ENCODE data around the gene TSPEAR. TPM values are rescaled to one million over a fixed set of nuclear protein-coding genes. Genes with fewer than 3 reads are reported as not detected.

TSPEAR gene
- total RNA-seq, 4 donors from 2014 or later: not detected

DNA sequence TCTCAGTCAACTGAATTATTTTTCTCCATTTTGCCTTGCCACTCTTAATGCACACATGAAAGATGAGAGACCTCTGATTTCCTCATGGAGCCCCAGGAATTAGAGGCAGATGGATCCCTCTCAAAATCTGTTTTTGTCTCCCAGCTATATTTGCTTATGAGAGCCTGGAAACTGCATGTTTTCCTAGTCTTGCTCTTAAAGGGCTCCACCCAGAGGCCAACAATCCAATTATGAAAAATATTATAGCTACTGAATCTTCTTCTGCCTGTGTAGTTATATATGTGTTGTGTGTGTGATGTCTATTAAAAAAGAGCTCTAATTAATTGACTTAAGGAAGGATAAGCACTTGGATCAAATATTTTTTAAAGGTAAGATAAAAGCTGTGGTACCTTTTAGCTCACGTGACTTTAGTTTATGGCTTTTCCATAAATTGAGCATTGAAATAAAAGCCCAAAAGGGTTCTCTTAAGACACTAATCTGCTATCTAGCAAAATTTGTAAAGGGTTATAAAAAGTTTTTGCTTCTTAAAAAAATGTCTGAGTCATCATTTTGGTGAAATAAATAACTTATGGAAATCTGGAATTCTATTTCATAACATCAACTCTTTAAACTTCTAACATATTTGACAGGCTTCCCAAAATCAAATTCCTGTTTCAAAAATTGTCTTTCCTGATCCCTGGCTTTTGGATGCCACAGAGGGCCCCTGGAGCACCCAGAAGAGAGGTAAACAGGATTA, 31.2 kb upstream of the TSPEAR start:
- intact Hi-C loops (cut with DNase I; ENCODE audit: low total_unique reads): no loop called here
- in situ Hi-C loops (cut with MboI; ENCODE audit: low pct_ligation_motif_present in 1 of 4, low pct_unique_long_range_greater_than_20kb in 1 of 4, low sequenced_read_pairs in 3 of 4): no loop called here
- Histone ChIP-seq H3K27ac (no peak overlapping the region), H3K27me3 (no peaks in the 10 kb centered on the region), H3K4me3 (no peak overlapping the region), H3K4me1 (no peaks in the 10 kb centered on the region), H3K9me3 (peaks cover under 1 to 3% of the 10 kb centered on the region in 2 donors), H3K36me3 (no peaks in the 10 kb centered on the region)
- WGBS, 2 donors (ENCODE audit: low coverage in 1 of 2): 38 to 67% methylated on average over 1 of the region's 1 CpG
- no peak for DNase-seq
- TF ChIP-seq POLR2AphosphoS5 (IDR thresholded peaks at IDR 0.05): no peak
- TF ChIP-seq EP300 (IDR thresholded peaks at IDR 0.05; ENCODE audit: low read depth): no peak
- TF ChIP-seq, protein P1, sequence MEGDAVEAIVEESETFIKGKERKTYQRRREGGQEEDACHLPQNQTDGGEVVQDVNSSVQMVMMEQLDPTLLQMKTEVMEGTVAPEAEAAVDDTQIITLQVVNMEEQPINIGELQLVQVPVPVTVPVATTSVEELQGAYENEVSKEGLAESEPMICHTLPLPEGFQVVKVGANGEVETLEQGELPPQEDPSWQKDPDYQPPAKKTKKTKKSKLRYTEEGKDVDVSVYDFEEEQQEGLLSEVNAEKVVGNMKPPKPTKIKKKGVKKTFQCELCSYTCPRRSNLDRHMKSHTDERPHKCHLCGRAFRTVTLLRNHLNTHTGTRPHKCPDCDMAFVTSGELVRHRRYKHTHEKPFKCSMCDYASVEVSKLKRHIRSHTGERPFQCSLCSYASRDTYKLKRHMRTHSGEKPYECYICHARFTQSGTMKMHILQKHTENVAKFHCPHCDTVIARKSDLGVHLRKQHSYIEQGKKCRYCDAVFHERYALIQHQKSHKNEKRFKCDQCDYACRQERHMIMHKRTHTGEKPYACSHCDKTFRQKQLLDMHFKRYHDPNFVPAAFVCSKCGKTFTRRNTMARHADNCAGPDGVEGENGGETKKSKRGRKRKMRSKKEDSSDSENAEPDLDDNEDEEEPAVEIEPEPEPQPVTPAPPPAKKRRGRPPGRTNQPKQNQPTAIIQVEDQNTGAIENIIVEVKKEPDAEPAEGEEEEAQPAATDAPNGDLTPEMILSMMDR (IDR thresholded peaks at IDR 0.05): peak in 4 of 5 experiments; percentile 6 to 21 (median 17)
- TF ChIP-seq POLR2A (IDR thresholded peaks at IDR 0.05): no peak

DNA sequence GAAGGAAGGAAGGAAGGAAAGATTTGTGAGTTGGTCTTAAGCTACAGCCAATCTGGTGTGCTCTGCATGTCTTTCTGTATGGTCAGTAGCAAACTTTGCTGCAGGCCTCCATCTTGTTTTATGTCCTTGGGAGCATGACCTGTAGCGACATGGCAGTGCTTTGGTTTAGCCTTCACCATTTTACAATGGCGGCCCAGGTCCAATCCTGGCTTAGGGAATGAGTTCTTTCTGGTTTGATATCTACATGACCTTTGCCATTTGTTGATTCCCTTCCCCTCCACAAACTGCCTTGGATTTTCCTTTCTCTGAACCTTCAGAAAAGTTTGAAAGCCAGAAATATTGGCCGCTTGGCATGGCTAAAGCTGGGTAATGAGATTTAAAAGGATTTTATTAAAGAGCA, 30.5 kb upstream of the TSPEAR start:
- H3K27ac ChIP-seq: no peak overlapping the region
- H3K9me3 ChIP-seq: peaks cover 3 to 5% of the 10 kb centered on the region in 2 donors
- H3K36me3 ChIP-seq: no peaks in the 10 kb centered on the region
- intact Hi-C loops (cut with DNase I; ENCODE audit: low total_unique reads): no loop called here
- in situ Hi-C loops (cut with MboI; ENCODE audit: low pct_ligation_motif_present in 1 of 4, low pct_unique_long_range_greater_than_20kb in 1 of 4, low sequenced_read_pairs in 3 of 4): no loop called here
- 87 to 91% methylated on average over 3 of the region's 3 CpGs for WGBS, 2 donors (ENCODE audit: low coverage in 1 of 2)
- no peak for DNase-seq
- H3K4me1 ChIP-seq: no peaks in the 10 kb centered on the region
- no peak overlapping the region for H3K4me3 ChIP-seq
- no peaks in the 10 kb centered on the region for H3K27me3 ChIP-seq
- TF ChIP-seq EP300 (IDR thresholded peaks at IDR 0.05; ENCODE audit: low read depth) (no peak), POLR2A (IDR thresholded peaks at IDR 0.05) (no peak), POLR2AphosphoS5 (IDR thresholded peaks at IDR 0.05) (no peak)
- TF ChIP-seq, protein P1 (IDR thresholded peaks at IDR 0.05): no peak

DNA sequence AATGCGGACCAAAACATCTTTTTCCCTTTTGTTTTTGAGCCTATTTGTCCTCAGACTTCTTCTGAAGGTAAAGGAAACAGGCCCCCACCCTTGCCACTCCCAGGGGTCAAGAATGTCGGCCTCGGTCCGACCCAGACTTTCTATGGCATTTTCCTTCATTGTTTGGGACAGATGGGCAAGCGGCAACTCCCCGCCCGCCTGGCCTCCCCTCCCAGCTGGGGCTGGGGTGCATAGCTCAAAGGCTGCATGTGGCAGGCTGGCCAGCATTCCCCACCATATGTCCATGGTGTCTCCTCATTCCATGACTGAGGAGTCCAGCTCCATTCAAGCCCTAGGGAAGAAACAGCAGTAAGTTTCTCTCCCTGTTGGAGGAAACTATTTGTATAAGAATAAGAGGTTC, 29.4 kb upstream of the TSPEAR start:
- Histone ChIP-seq H3K4me3 (no peak overlapping the region), H3K36me3 (no peaks in the 10 kb centered on the region), H3K9me3 (peaks cover 3 to 5% of the 10 kb centered on the region in 2 donors), H3K27ac (no peak overlapping the region), H3K4me1 (no peaks in the 10 kb centered on the region), H3K27me3 (no peaks in the 10 kb centered on the region)
- in situ Hi-C loops (cut with MboI; ENCODE audit: low pct_ligation_motif_present in 1 of 4, low pct_unique_long_range_greater_than_20kb in 1 of 4, low sequenced_read_pairs in 3 of 4) (no loop called here), intact Hi-C loops (cut with DNase I; ENCODE audit: low total_unique reads) (no loop called here)
- TF ChIP-seq, protein P1 (IDR thresholded peaks at IDR 0.05): no peak
- TF ChIP-seq EP300 (IDR thresholded peaks at IDR 0.05; ENCODE audit: low read depth) (no peak), POLR2AphosphoS5 (IDR thresholded peaks at IDR 0.05) (no peak), POLR2A (IDR thresholded peaks at IDR 0.05) (no peak)
- DNase-seq: no peak
- 93% methylated on average over 3 to 7 of the region's 7 CpGs for WGBS, 2 donors (ENCODE audit: low coverage in 1 of 2)

DNA sequence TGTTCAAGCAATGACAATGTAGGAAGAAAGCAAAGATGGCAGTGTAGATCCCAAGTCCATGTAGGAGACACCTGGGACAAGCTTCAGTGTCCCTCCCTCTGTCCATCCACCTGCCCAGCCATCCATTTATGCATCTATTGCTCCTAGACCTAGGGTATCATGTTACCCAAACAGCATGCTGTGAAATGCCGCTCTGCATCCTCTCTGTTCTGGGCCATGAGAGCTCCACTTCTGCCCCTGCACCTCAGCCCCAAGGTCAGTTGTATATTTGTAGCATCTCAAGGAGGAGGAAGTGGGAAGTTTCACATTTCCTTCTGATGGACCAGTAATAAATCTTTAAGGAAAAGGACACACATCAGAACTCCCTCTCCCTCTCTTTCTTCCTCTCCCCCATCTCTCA, 27.9 kb upstream of the TSPEAR start:
- intact Hi-C loops (cut with DNase I; ENCODE audit: low total_unique reads) (no loop called here), in situ Hi-C loops (cut with MboI; ENCODE audit: low pct_ligation_motif_present in 1 of 4, low pct_unique_long_range_greater_than_20kb in 1 of 4, low sequenced_read_pairs in 3 of 4) (no loop called here)
- Histone ChIP-seq H3K36me3 (no peaks in the 10 kb centered on the region), H3K27ac (no peak overlapping the region), H3K9me3 (peaks cover 3 to 5% of the 10 kb centered on the region in 2 donors), H3K4me3 (no peak overlapping the region), H3K4me1 (no peaks in the 10 kb centered on the region), H3K27me3 (no peaks in the 10 kb centered on the region)
- no peak for TF ChIP-seq POLR2A (IDR thresholded peaks at IDR 0.05)
- TF ChIP-seq POLR2AphosphoS5 (IDR thresholded peaks at IDR 0.05): no peak
- no peak for TF ChIP-seq EP300 (IDR thresholded peaks at IDR 0.05; ENCODE audit: low read depth)
- TF ChIP-seq, protein P1 (IDR thresholded peaks at IDR 0.05): no peak
- DNase-seq: no peak
- WGBS, 2 donors (ENCODE audit: low coverage in 1 of 2): 100% methylated on average over 1 of the region's 1 CpG
